ENCODE measurements around the gene VPS45.
A peak's percentile ranks its signal among the peaks of the same experiment; 100 is the strongest.
"Not testable (repeated sequence)": the region's sequence is repeated elsewhere in the genome, so short reads cannot be mapped to it uniquely, and the experiment has no call there.

The VPS45 gene

DNA sequence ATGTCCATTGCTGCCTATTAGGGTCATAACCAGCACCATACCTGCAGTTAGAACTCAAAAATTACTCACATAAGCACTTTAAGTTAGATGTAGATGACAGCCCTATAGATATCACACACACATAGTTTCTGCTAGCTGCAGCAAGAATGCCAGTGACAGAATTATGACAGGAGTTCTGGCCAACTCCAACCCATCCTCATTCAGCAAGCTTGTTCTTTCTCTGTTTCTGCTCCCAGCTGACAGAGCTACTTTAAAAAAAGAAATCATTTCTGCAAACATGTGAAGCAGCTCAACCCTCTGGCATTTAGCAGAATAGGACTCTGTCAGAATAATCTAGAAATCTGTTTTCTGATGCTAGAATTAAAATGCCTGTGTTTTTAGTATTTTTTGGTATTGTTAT is 33.2 kb upstream of the VPS45 start:
- no peak for DNase-seq (ENCODE audit: extremely low read depth, low read depth)
- TF ChIP-seq, protein P1, sequence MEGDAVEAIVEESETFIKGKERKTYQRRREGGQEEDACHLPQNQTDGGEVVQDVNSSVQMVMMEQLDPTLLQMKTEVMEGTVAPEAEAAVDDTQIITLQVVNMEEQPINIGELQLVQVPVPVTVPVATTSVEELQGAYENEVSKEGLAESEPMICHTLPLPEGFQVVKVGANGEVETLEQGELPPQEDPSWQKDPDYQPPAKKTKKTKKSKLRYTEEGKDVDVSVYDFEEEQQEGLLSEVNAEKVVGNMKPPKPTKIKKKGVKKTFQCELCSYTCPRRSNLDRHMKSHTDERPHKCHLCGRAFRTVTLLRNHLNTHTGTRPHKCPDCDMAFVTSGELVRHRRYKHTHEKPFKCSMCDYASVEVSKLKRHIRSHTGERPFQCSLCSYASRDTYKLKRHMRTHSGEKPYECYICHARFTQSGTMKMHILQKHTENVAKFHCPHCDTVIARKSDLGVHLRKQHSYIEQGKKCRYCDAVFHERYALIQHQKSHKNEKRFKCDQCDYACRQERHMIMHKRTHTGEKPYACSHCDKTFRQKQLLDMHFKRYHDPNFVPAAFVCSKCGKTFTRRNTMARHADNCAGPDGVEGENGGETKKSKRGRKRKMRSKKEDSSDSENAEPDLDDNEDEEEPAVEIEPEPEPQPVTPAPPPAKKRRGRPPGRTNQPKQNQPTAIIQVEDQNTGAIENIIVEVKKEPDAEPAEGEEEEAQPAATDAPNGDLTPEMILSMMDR (IDR thresholded peaks at IDR 0.05; ENCODE audit: low read depth, low read length): no peak

DNA sequence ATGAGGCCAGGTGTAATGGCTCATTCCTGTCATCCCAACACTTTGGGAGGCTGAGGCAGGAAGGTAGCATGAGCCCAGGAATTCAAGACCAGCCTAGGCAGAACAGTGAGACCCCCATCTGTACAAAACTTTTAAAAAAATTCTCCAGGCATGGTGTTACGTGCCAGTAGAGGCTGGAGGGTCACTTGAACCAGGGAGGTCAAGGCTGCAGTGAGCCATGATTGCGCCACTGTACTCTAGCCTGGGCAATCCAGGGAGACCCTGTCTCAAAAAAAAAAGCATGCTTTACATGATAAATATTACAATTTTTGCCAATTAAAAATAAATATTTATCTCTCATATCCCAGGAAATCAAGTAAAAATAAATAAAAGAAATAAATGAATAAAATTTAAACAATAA is 17.6 kb upstream of the VPS45 start:
- TF ChIP-seq, protein P1 (IDR thresholded peaks at IDR 0.05; ENCODE audit: low read depth, low read length): no peak
- no peak for DNase-seq (ENCODE audit: extremely low read depth, low read depth)

DNA sequence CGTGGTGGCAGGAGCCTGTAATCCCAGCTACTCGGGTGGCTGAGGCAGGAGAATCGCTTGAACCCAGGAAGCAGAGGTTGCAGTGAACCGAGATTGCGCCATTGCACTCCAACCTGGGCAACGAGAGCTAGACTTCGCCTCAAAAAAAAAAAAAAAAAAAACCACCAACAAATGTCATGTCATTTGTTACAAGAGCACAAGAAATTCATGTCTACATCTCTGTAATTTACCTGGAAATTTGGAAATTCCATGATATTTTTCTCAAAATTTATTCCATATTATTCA is 16.5 kb upstream of the VPS45 start:
- TF ChIP-seq, protein P1 (IDR thresholded peaks at IDR 0.05; ENCODE audit: low read depth, low read length): no peak
- no peak for DNase-seq (ENCODE audit: extremely low read depth, low read depth)

DNA sequence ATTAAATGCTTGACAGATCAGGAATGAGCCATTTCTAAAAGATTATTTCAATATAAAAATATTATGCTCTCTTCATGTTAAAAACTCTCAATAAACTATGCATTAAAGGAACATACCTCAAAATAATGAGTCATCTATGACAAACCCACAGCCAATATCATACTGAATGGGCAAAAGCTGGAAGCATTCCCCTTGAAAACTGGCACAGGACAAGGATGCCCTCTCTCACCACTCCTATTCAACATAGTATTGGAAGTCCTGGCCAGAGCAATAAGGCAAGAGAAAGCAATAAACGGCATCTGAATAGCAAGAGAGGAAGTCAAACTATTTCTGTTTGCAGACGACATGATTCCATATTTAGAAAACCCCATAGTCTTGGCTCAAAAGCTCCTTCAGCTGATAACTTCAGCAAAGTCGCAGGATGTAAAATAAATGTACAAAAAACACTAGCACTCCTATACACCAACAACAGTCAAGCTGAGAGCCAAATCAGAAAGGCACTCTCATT is 15.6 kb upstream of the VPS45 start:
- not testable (repeated sequence) for DNase-seq (ENCODE audit: extremely low read depth, low read depth)

DNA sequence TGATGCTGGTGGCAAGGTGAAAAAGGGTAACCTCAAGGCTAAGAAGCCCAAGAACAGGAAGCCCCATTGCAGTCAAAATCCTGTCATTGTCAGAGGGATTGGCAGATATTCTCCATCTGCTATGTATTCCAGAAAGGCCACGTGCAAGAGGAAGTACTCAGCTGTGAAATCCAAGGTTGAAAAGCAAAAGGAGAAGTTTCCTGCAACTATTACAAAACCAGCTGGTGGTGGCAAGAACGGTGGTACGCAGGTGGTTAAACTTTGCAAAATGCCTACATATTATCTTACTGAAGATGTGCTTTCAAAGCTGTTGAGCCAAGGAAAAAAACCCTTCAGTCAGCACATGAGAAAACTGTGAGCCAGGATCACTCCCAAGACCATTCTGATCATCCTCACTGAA is 13.7 kb upstream of the VPS45 start:
- TF ChIP-seq, protein P1 (IDR thresholded peaks at IDR 0.05; ENCODE audit: low read depth, low read length): no peak

DNA sequence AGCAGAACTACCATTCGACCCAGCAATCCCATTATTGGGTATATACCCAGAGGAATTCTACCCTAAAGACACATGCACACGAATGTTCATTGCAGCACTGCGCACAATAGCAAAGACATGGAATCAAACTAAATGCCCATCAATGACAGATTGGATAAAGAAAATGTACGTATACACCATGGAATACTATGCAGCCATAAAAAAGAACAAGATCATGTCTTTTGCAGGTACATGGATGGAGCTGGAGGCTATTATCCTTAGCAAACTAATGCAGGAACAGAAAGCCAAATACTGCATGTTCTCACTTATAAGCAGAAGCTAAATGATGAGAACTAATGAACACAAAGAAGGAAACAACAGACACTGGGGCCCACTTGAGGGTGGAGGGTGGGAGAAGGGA is 12.1 kb upstream of the VPS45 start:
- DNase-seq (ENCODE audit: extremely low read depth, low read depth): not testable (repeated sequence)

More for the DNA sequence above, 13.7 kb upstream of the VPS45 start:
- DNase-seq (ENCODE audit: extremely low read depth, low read depth): no peak

DNA sequence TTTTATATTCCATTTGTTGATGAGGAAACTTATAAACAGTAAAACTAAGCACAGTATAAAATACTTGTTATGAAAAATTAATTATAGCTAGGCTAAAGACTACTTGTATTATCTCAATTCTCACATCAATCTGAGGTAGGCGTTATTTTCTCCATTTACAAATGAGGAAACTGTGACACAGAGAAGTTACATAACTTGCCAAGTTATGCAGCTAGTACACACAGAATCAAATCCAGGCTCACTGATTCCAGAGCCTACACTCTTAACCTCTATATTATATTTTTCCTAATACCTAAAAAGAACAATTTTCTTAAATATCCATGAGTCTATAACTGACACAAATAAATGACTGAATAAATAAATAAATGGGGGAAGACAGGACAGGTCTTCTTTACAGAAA is 11.2 kb upstream of the VPS45 start:
- no peak for DNase-seq (ENCODE audit: extremely low read depth, low read depth)
- TF ChIP-seq, protein P1 (IDR thresholded peaks at IDR 0.05; ENCODE audit: low read depth, low read length): no peak

DNA sequence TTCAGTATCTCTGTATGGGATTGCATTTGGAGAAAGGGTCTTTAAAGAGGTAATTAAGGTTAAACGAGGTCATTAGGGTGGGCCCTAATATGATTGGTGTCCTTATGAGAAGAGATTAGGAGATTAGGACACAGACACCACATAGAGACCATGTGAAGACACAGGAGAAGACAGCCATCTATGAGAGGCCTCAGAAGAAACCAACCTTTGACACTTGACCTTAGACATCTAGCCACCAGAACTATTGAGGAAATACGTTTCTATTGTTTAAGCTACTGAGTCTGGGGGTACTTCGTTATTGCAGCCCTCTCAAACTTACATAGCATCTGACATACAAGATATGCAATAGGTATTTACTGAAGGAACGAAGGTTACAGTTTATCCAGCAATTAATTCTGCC is 7.3 kb upstream of the VPS45 start:
- TF ChIP-seq, protein P1 (IDR thresholded peaks at IDR 0.05; ENCODE audit: low read depth, low read length): no peak
- no peak for DNase-seq (ENCODE audit: extremely low read depth, low read depth)

DNA sequence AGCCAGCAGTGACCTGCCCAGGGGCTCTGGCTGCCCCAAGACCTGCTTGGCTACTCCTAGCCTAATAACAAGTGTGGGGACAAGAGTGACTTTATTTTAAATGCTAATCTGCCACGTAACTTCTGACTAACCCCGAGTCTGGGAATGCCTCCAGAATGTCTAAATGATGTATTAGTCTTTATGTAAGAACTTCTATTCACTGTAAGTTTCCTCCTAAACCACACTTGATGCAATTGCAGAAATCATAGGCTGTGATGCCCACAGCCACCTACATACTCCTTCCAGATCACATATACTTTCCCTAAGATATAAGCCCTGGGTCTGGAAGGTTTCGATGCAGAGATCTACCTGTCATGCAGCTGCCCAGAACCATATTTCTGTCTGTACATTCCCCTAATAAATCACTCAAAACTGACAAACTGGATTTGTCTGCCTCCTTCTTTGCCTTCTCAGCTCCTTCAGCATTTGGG is 5.9 kb upstream of the VPS45 start:
- peak; percentile 31 for DNase-seq (ENCODE audit: extremely low read depth, low read depth)
- TF ChIP-seq, protein P1 (IDR thresholded peaks at IDR 0.05; ENCODE audit: low read depth, low read length): no peak
